ENCODE data around the gene HAUS7.

DNA sequence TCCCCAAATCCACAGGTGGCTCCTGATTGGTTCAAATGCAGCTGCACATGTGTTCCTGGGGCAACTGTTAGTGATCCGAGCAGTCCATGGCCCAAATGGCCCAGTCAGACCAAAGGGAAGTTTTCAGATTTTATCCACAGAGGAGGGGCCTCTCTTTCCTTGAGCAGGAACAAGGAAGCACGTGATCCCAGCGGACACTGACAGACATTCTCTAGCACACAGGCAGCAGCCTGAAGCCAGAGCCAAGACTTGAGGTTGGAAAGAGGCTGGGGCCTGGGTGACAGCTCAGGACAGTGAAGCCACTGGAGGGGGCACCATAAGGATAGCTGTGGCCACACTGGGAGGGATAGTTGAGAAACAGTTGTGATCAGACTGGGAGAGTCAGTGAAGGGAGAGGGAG, 62.6 kb downstream of the HAUS7 start:
- TF ChIP-seq POLR2AphosphoS5 (IDR thresholded peaks at IDR 0.05), result no peak
- TF ChIP-seq, protein P1, sequence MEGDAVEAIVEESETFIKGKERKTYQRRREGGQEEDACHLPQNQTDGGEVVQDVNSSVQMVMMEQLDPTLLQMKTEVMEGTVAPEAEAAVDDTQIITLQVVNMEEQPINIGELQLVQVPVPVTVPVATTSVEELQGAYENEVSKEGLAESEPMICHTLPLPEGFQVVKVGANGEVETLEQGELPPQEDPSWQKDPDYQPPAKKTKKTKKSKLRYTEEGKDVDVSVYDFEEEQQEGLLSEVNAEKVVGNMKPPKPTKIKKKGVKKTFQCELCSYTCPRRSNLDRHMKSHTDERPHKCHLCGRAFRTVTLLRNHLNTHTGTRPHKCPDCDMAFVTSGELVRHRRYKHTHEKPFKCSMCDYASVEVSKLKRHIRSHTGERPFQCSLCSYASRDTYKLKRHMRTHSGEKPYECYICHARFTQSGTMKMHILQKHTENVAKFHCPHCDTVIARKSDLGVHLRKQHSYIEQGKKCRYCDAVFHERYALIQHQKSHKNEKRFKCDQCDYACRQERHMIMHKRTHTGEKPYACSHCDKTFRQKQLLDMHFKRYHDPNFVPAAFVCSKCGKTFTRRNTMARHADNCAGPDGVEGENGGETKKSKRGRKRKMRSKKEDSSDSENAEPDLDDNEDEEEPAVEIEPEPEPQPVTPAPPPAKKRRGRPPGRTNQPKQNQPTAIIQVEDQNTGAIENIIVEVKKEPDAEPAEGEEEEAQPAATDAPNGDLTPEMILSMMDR (IDR thresholded peaks at IDR 0.05), result no peak
- no peak for TF ChIP-seq POLR2A (IDR thresholded peaks at IDR 0.05)

Data from transverse colon (tissue), 4 donors.